ENCODE measurements around the gene CNTNAP5. TPM values are rescaled to one million over a fixed set of nuclear protein-coding genes. Genes with fewer than 3 reads are reported as not detected.

CNTNAP5 gene
- total and polyA plus RNA-seq, 2 of the 4 experiments (the other 2 are of a cell fraction), result not detected

DNA sequence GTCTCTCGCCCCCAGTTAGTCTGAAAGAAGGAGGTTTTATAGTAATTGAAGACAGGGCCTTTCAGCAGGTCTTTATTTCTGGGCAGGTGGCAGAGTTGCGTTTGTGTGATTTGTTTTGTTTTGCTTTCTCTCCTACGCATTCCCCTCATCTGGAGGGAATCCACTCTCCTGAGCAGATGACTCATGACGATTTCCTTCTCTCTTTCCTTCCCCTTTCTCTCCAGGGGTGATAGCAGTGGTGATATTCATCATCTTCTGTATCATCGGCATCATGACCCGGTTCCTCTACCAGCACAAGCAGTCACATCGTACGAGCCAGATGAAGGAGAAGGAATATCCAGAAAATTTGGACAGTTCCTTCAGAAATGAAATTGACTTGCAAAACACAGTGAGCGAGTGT, 888.8 kb downstream of the CNTNAP5 start:
- no peak overlapping the region for H3K4me3 ChIP-seq (ENCODE audit: insufficient read depth, low read depth, low read length)
- no peak overlapping the region for H4K91ac ChIP-seq (ENCODE audit: insufficient read depth, low read depth, low read length)
- no peak overlapping the region for H2AK5ac ChIP-seq (ENCODE audit: low read depth, low read length)
- H3K27ac ChIP-seq (ENCODE audit: insufficient read depth, low read length), result no peak overlapping the region
- BruUV-seq (replicated peaks), result no TSS peak
- 90% methylated on average over 2 of the region's 9 CpGs; no CpG with 5 or more reads in 1 of the 2 experiments for WGBS, 2 experiments (ENCODE audit: extremely low coverage in 2 of 2, insufficient read length in 1 of 2)
- no peak overlapping the region for H2BK15ac ChIP-seq (ENCODE audit: low read depth, low read length)
- no peaks in the 10 kb centered on the region for H3K36me3 ChIP-seq (ENCODE audit: control insufficient read depth, insufficient read depth, low read length)
- no peak overlapping the region for H2AFZ ChIP-seq (replicated peaks; ENCODE audit: low read length, poor library complexity)
- no peaks in the 10 kb centered on the region for H3K9me1 ChIP-seq (ENCODE audit: insufficient read depth, low read length)
- no peak overlapping the region for H2BK20ac ChIP-seq (ENCODE audit: low read depth, low read length)
- H3K4me1 ChIP-seq (ENCODE audit: control insufficient read depth, insufficient read depth, low read length), result no peaks in the 10 kb centered on the region
- no peaks in the 10 kb centered on the region for H3K79me1 ChIP-seq (ENCODE audit: low read depth in 1 of 2, low read length in 2 of 2)
- no peak overlapping the region for H3K23ac ChIP-seq (ENCODE audit: low read depth, low read length)
- H2BK5ac ChIP-seq (ENCODE audit: low read depth, low read length, poor library complexity, severe bottlenecking), result no peak overlapping the region
- H4K20me1 ChIP-seq (ENCODE audit: insufficient read depth, low read length), result no peaks in the 10 kb centered on the region
- no peaks in the 10 kb centered on the region for H3K9me3 ChIP-seq (ENCODE audit: control insufficient read depth, insufficient read depth, low read length)
- ChIA-PET CTCF (interaction anchor here (0.9 kb wide), 1 partner anchor 10 kb away, joined by 3 read pairs; no protein-coding TSS in a partner anchor), POLR2A (ENCODE audit: unreplicated experiment) (no interaction called here)
- in situ Hi-C loops (cut with MboI; ENCODE audit: low sequenced_read_pairs), result no loop called here
- ATAC-seq (ENCODE audit: low read depth), result no peak
- intact Hi-C loops (cut with micrococcal nuclease), result no loop called here
- no peak overlapping the region for H3K14ac ChIP-seq (replicated peaks; ENCODE audit: low read depth, low read length)
- no peak overlapping the region for H3K18ac ChIP-seq (ENCODE audit: low read depth, low read length)
- no peak overlapping the region for H2AK9ac ChIP-seq (replicated peaks; ENCODE audit: low read depth, low read length, poor library complexity)
- no peak for DNase-seq
- no peak overlapping the region for H3K56ac ChIP-seq (ENCODE audit: extremely low read depth, insufficient read depth, low read length)
- dilution Hi-C loops (cut with HindIII; ENCODE audit: low sequenced_read_pairs, unreplicated experiment), result no loop called here
- no peak overlapping the region for H3K4ac ChIP-seq (ENCODE audit: low read depth, low read length)
- no peak overlapping the region for H3K4me2 ChIP-seq (ENCODE audit: low read depth, low read length)
- no peaks in the 10 kb centered on the region for H3K27me3 ChIP-seq (ENCODE audit: control insufficient read depth, insufficient read depth, low read length)
- H4K8ac ChIP-seq (ENCODE audit: low read depth in 2 of 2, low read length in 2 of 2), result no peak overlapping the region
- no peak overlapping the region for H3K9ac ChIP-seq (ENCODE audit: low read depth, low read length)
- no peak overlapping the region for H2BK120ac ChIP-seq (ENCODE audit: low read depth, low read length)
- no peak overlapping the region for H4K5ac ChIP-seq (ENCODE audit: low read depth, low read length)
- no peak for TF ChIP-seq MAFK (IDR thresholded peaks at IDR 0.05; ENCODE audit: low read depth, low read length)
- no peak for TF ChIP-seq BHLHE40 (IDR thresholded peaks at IDR 0.05; ENCODE audit: low read depth, low read length)
- TF ChIP-seq RCOR1 (IDR thresholded peaks at IDR 0.05; ENCODE audit: insufficient replicate concordance, low read length), result no peak
- TF ChIP-seq FOS (IDR thresholded peaks at IDR 0.05; ENCODE audit: low read depth, low read length), result no peak
- TF ChIP-seq RFX5 (IDR thresholded peaks at IDR 0.05; ENCODE audit: low read depth, low read length), result no peak
- TF ChIP-seq POLR2A (IDR thresholded peaks at IDR 0.05; ENCODE audit: low read depth, low read length), result no peak
- TF ChIP-seq NFE2L2 (IDR thresholded peaks at IDR 0.05; ENCODE audit: low read depth, low read length), result no peak

Measured in IMR-90 (cell line).